IPS DF 4.7 (cell line): ENCODE measurements around the gene CSPG4.
A peak's percentile ranks its signal among the peaks of the same experiment; 100 is the strongest.

Experiments used
- DNase-seq: peaks from one replicate; pipeline ENCODE4 v3.0.0-alpha.2; 2013; ENCODE audit warnings: low spot score; ENCODE audit errors: extremely low read depth

CSPG4 gene

DNA sequence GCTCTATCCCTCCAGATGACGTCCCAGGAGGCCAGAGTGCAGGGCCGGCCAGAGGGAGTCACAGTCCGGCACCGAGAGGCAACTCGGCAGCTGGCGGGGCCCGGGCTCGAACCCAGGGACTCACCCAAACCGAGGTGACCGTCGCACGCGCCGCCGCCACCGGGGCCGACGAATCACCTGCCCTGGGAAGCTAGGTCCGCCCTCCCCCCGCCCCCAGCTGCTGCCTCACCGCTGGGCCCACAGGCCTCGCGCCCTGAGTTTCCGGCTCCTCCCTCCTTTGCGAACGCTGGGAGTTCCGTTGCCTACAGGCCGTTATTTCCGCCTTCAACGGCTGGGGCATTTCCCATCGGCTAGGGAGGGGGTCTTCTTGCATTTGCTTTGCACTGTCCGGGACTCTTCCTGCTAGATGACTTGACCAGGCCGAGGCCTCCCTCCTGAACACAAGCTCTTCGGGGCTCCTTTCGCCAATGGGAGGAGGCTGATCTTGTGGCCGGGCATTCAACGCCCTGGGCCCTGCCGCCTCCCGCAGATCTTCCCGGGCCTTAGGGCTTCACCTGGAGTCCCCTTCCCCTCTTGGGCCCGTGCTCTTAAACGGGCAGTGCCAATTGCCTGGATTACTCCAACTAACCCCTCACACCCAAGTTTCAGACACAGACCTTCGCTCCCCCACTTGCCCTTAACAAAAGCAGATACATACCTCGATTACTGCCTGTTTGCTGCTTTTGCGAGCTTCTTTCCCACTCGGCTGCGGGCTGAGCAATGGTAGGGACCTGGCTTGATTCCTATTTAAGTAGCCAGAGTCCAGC, 86.9 kb downstream of the CSPG4 start, which contains the start of gene SNUPN:
Gene SNUPN (minus strand): TSS at position 184 of the 806 bp plus-strand sequence. CDS start 4,674 bp downstream, outside the sequence.
- DNase-seq = peak; percentile 80
